ENCODE measurements around the gene BCR.

The BCR gene

GRCh38 chr22:23246982-23247766 lies 66.9 kb downstream of the BCR start:
- no peak for DNase-seq

GRCh38 chr22:23248583-23248982 lies 68.3 kb downstream of the BCR start:
- no peak for DNase-seq

GRCh38 chr22:23250056-23250784 lies 69.9 kb downstream of the BCR start:
- no peak for DNase-seq

GRCh38 chr22:23250785-23251363 lies 70.6 kb downstream of the BCR start:
- no peak for DNase-seq

GRCh38 chr22:23251445-23252093 lies 71.3 kb downstream of the BCR start:
- no peak for DNase-seq

GRCh38 chr22:23253475-23254055 lies 73.3 kb downstream of the BCR start:
- no peak for DNase-seq

DNA sequence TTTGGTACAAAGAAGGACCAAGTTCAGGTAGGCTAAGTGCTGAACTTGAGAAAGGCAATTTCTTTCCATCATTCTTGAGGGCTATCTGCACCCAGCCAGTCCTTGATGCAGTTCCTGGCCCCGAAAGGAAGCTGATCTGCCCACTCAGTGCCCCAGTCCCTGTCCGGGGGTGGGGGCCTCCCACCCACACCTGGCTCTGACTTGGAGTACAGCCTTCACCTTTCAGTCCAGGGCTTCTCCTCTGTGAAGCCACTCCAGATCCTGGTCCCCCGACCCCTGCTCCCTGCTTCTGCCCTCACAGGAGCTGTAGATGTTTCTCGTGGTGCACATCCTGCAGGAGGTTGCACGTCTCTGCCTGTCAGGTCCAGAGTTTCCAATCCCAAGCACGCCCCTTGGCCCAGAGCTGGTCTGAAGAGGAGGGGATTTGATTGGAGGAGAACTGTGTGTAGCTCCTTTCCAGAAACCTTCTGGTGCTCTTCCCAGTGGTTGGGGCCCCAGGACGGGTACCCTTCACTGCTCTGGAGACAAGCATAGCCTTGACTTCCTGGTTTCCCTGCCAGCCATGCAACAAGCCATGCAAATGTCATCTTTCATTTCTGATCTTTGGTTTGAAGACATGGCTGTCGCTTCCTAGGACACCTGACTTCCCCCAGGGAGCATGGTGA lies 75.3 kb downstream of the BCR start:
- DNase-seq: no peak

DNA sequence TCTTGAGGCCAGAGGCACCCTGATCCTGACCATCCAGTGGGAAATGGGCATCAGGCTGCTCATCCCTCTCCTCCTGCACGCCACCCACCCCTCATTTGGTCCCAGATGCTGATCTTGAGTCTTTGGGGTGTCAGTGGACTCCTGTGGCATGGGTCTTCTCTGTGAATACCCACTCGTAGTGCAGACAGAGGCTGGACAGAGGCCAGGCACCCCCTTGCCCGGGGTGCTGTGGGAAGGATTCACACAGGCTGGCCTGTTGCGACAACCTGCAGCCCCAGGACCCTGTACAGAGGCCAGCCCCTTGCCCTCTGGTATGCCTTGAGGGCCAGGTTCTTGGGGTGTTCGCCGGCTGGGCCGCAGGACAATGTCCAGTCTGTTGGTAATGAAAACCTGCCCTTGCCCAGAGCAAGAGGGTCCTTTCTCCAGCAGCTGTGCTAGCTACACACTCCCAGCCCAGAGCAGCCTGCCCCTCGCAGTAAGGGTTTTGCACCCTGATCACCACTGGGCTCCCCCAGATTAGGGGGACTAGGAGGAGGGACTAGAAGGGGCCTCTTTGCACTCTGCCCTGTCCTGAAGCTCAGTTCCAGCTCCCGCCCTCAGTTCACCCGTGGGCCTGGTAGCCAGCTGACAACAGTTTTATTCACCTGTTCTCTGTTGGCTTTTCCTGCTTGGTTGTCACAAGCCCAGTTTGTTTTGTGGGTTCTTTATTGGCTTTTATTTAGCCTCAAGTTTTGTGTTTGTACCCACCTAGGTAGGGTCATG lies 76.0 kb downstream of the BCR start:
- no peak for DNase-seq

GRCh38 chr22:23256986-23257888 lies 76.9 kb downstream of the BCR start:
- no peak for DNase-seq

- no peak for DNase-seq
These were observed 77.8 kb downstream of the BCR start for GRCh38 chr22:23257889-23258825.

DNA sequence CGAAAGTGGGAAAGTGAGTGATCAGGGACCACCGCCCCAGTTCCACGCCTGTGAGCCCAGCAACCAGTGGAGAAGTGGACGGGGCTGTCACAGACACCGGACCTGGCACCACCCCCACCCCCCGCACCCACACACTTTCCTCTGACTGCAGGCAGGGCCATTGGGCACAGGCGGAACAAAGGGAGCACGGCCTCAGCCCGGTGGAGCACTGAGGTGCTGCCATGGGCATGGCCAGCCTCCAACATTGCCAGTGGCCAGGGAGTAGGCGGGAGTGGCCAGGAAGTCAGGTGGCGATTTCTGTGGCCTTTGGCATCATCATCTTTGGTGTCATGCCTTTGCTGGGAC lies 78.5 kb downstream of the BCR start:
- DNase-seq: no peak

DNA sequence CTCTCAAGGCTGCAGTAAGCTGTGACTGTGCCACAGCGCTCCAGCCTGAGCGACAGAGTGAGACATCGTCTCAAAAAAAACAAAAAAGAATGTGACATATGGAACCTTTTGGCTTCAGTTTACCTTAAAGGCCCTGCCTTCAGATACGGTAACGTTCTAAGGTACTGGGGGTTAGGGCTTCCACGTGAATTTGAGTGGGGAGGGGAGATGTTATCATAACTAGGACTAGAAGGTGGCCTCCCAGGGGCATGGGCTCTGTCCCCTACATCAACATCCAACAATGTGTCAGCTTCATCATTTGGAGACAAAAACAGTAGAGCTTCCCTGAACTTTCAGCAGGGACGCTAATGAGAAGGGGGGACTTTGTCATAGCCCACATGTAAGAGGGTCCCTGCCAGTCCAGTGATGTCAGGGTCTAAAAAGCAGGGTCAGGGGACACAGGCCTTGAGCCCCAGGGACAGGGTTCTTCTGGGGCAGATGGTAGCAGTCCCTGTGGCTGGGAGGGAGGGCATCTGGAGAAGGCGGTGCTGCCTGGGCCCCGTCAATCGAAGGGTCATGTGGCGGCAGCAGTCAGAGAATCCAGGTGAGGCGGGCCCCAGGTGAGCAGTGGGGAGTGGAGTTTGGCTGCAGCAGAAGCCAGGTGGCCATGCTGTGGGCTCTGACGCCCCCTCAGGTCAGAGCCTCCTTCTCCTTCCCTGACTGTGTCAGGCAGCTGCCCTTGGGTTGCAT lies 79.8 kb downstream of the BCR start:
- DNase-seq: no peak

- DNase-seq: no peak
These were observed 80.6 kb downstream of the BCR start for GRCh38 chr22:23260645-23261581.

DNA sequence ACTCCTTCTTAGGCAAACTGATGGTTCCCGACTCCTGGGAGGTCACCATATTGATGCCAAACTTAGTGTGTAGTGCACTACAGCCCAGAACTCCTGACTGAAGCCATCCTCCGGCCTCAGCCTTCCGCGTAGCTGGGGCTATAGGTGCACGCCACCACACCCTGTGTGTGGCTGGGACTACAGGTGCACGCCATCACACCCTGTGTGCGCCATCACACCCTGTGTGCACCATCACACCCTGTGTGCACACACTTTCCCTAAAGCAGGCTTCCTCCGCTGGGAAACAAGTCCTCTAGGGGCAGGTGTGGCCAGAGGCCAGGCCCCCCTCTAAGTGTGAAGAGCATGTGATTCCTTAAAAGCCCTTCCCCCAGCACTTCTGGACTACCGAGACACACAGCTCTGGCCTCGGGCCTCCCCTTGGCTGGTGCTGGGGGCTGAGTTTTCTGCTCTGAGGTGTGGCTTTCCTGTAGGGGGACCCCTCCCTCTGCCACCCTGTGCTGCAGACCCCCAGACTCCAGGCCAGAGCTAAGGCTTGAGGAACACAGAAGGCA lies 81.7 kb downstream of the BCR start:
- DNase-seq: no peak

DNA sequence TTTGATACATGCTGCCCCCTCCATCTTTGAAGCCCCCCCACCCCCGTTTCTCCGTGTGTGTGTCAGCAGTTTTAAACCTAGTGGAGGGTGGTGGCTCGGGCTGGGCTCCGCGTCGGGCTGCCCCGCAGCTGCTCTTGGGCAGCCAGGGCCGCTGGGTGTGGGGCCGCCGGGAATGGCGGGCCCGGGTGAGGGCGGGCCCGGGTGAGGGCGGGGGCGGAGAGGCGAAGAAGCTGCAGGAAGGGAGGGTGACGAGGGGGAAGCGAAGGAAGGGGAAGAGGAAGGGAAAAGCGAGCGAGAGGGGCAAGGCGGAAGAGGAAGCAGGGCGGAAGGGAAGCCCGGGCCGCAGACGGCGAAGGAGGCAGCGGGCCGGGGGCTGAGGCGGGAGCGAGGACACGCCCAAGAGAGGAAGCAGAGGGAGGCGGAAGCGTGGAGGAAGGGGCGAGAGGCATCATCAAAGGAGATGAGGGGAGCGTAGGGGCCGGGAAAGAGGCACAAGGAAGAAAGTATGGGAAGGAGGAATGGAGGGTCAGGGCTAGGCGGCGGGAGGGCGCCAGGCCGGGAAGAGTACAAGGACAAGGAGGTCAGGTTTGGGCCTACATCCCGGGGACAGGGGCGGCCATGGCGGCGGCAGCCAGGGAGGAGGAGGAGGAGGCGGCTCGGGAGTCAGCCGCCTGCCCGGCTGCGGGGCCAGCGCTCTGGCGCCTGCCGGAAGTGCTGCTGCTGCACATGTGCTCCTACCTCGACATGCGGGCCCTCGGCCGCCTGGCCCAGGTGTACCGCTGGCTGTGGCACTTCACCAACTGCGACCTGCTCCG lies 82.4 kb downstream of the BCR start:
- DNase-seq: no peak

Data from activated CD4-positive, CD25-positive, alpha-beta regulatory T cell treated with anti-CD3 and anti-CD28 coated beads, Interleukin-2, amount 50 U/mL, for 72 hours (primary cell).